Kidney (tissue), 14 donors: ENCODE results near the gene CERK. TPM values are rescaled to one million over a fixed set of nuclear protein-coding genes. Genes with fewer than 3 reads are reported as not detected.

Experiments used
- DNase-seq, 5 donors: peaks; one replicate each; pipeline ENCODE4 v3.0.0-alpha.2; 2013 to 2020
- FAIRE-seq: peaks from 2 replicates; lab custom pipeline; 2012; peaks lifted over from hg19 to GRCh38; lab: Jason Lieb, UNC
- H3K27ac ChIP-seq, 2 donors: one replicate each; pipeline ENCODE4 v1.7.0; 2013; ENCODE audit warnings: low read depth in 2 of 2, low read length in 2 of 2, inconsistent platforms in 1 of 2
- H3K27me3 ChIP-seq: one replicate; pipeline ENCODE4 v1.7.1; 2013; ENCODE audit warnings: low read length, inconsistent platforms; ENCODE audit not compliant: control insufficient read depth, insufficient read depth
- H3K36me3 ChIP-seq, 3 donors: one replicate each; pipeline versions ENCODE4 v1.7.0 to v1.7.1; 2013; ENCODE audit warnings: low read length in 3 of 3, control low read depth in 1 of 3, inconsistent platforms in 1 of 3; ENCODE audit not compliant: insufficient read depth in 3 of 3, control insufficient read depth in 2 of 3
- H3K4me1 ChIP-seq, 3 donors: one replicate each; pipeline versions ENCODE4 v1.7.0 to v1.7.1; 2013; ENCODE audit warnings: low read length in 3 of 3, inconsistent platforms in 1 of 3, low read depth in 1 of 3; ENCODE audit not compliant: control insufficient read depth in 2 of 3, insufficient read depth in 2 of 3
- H3K4me3 ChIP-seq, 3 donors: one replicate each; pipeline versions ENCODE4 v1.7.0 to v1.8.1; 2013; ENCODE audit warnings: low read length in 3 of 3, control low read depth in 1 of 3, inconsistent platforms in 1 of 3
- H3K9ac ChIP-seq, 3 donors: one replicate each; pipeline versions ENCODE4 v1.7.0 to v1.7.1; 2013; ENCODE audit warnings: low read length in 3 of 3, control low read depth in 1 of 3, inconsistent platforms in 1 of 3
- H3K9me3 ChIP-seq, 3 donors: one replicate each; pipeline versions ENCODE4 v1.7.0 to v1.7.1; 2013; ENCODE audit warnings: low read length in 3 of 3, control low read depth in 1 of 3, inconsistent platforms in 1 of 3; ENCODE audit not compliant: control insufficient read depth in 2 of 3, insufficient read depth in 1 of 3
- CTCF ChIP-seq: IDR thresholded peaks from 3 replicates; pipeline ENCODE4 v1.5.1; 2012; ENCODE audit warnings: mild to moderate bottlenecking, moderate library complexity, borderline replicate concordance; ENCODE audit not compliant: insufficient read depth; ENCODE audit errors: extremely low read depth
- intact Hi-C: fragments of 100-400 bp; cut with DNase I; formaldehyde crosslinking; loops from one replicate; pipeline ENCODE4 v1.11.1; 2022
- polyA plus RNA-seq: library from polyadenylated mRNA; stranded (reverse); fragments of 350-450 nt; fragmentation: Illumina TruSeq; extraction: RNeasy Lipid Tissue Mini Kit (QIAGEN cat#74804); gene quantifications from one replicate; pipeline ENCODE4 v1.2.3, GENCODE V29; 2014; ENCODE audit warnings: low read depth, low replicate concordance; ENCODE audit not compliant: insufficient read depth
- total RNA-seq: library from RNA; stranded (reverse); fragmentation: NEBNext Ultra II Directional; extraction: Animal tissue kit (Norgen Biotek cat#: 25700); gene quantifications from one replicate; pipeline ENCODE4 v1.2.1, GENCODE V29; 2021
- donor health status: control.
- donor health status: control.
- donor health status: control.
- donor health status: control.
- donor health status: control.
- donor health status: DM: yes; HTN: yes; CAD: no.
- donor health status: Normal renal cell carcinoma (clear cell type).

The CERK gene
- total and polyA plus RNA-seq, 2 donors from 2014 or later = 21.6 to 28.2 TPM

GRCh38 chr22:46769191-46769675 lies 31.2 kb upstream of the CERK start:
- TF ChIP-seq CTCF = no peak
- DNase-seq = peak; percentile 79 to 93 (median 84)
- Histone ChIP-seq H3K27ac (peak overlapping the region; percentile 71 to 87), H3K27me3 (no peaks in the 10 kb centered on the region), H3K9ac (peak overlapping the region in 1 of 3 donors; percentile 42), H3K4me1 (peaks cover 0 to 27% (median 6%) of the 10 kb centered on the region in 3 donors), H3K36me3 (no peaks in the 10 kb centered on the region), H3K9me3 (no peaks in the 10 kb centered on the region), H3K4me3 (peak overlapping the region in 1 of 3 donors; percentile 4)
- intact Hi-C loops = no loop called here
- no peak for FAIRE-seq

- H3K27ac ChIP-seq = peak overlapping the region in 1 of 2 donors; percentile 15
- no peaks in the 10 kb centered on the region for H3K36me3 ChIP-seq
- no peaks in the 10 kb centered on the region for H3K9me3 ChIP-seq
- no peak overlapping the region for H3K4me3 ChIP-seq
- H3K4me1 ChIP-seq = peaks cover 0 to 24% (median 6%) of the 10 kb centered on the region in 3 donors
- intact Hi-C loops = no loop called here
- no peaks in the 10 kb centered on the region for H3K27me3 ChIP-seq
- H3K9ac ChIP-seq = no peak overlapping the region
- TF ChIP-seq CTCF = no peak
- DNase-seq = no peak
- no peak for FAIRE-seq
Observed at GRCh38 chr22:46767249-46767985, 29.4 kb upstream of the CERK start.

GRCh38 chr22:46766611-46767010 lies 28.6 kb upstream of the CERK start:
- Histone ChIP-seq H3K4me3 (no peak overlapping the region), H3K27ac (no peak overlapping the region), H3K27me3 (no peaks in the 10 kb centered on the region), H3K9ac (no peak overlapping the region), H3K9me3 (no peaks in the 10 kb centered on the region), H3K4me1 (peaks cover 0 to 24% (median 6%) of the 10 kb centered on the region in 3 donors), H3K36me3 (no peaks in the 10 kb centered on the region)
- FAIRE-seq (no peak), DNase-seq (no peak)
- TF ChIP-seq CTCF = no peak
- intact Hi-C loops = no loop called here
